Sigmoid colon (tissue), 7 donors: ENCODE results near the gene TRIM44. TPM values are rescaled to one million over a fixed set of nuclear protein-coding genes. Genes with fewer than 3 reads are reported as not detected.
"Not testable (repeated sequence)": the region's sequence is repeated elsewhere in the genome, so short reads cannot be mapped to it uniquely, and the experiment has no call there.

ENCODE experiments used
- DNase-seq: peaks from one replicate; pipeline ENCODE4 v3.0.0-alpha.2; 2019
- H3K27ac ChIP-seq, 4 donors: fragments of 200-600 bp; sonication (generic); one replicate each; pipeline ENCODE4 v1.5.1; 2016 to 2019; ENCODE audit warnings: mild to moderate bottlenecking in 1 of 4
- H3K27me3 ChIP-seq, 3 donors: fragments of 200-600 bp; sonication (generic); one replicate each; pipeline ENCODE4 v1.5.1; 2019; ENCODE audit warnings: mild to moderate bottlenecking in 1 of 3
- H3K36me3 ChIP-seq, 4 donors: fragments of 200-600 bp; sonication (generic); one replicate each; pipeline ENCODE4 v1.5.1; 2016 to 2019
- H3K4me1 ChIP-seq, 4 donors: fragments of 200-600 bp; sonication (generic); one replicate each; pipeline ENCODE4 v1.5.1; 2017 to 2019
- H3K4me3 ChIP-seq, 4 donors: fragments of 200-600 bp; sonication (generic); one replicate each; pipeline ENCODE4 v1.5.1; 2017 to 2019; ENCODE audit warnings: mild to moderate bottlenecking in 2 of 4, moderate library complexity in 1 of 4
- H3K9me3 ChIP-seq, 4 donors: fragments of 200-600 bp in 3 of 4; sonication (generic) in 3 of 4; one replicate each; pipeline versions ENCODE4 v1.5.1 to v1.6.1; 2013 to 2019
- EP300 ChIP-seq, 4 donors: sonication (generic); formaldehyde crosslinking; IDR thresholded peaks; one replicate each; pipeline ENCODE4 v1.6.1; 2017; ENCODE audit warnings: antibody characterized with exemption in 4 of 4
- POLR2A ChIP-seq, 2 donors: fragments of 450-650 bp; IDR thresholded peaks; one replicate each; pipeline ENCODE4 v1.6.1; 2016; ENCODE audit warnings: antibody characterized with exemption in 2 of 2, mild to moderate bottlenecking in 2 of 2, moderate library complexity in 2 of 2
- POLR2AphosphoS5 ChIP-seq, 4 donors: sonication (generic); formaldehyde crosslinking; IDR thresholded peaks; one replicate each; pipeline ENCODE4 v1.6.1; 2017; ENCODE audit warnings: antibody characterized with exemption in 4 of 4
- WGBS, 2 donors: extraction: QIAGEN DNeasy Blood & Tissue Kit; methylation state at CpG; one replicate each; pipeline ENCODE4 v1.1.7; 2013; 5-methylcytosine and 5-hydroxymethylcytosine counted together
- intact Hi-C: fragments of 100-400 bp; cut with DNase I; formaldehyde crosslinking; loops from one replicate; pipeline ENCODE4 v1.15.1; 2023
- polyA plus RNA-seq, 3 donors: library from polyadenylated mRNA; stranded (reverse); fragments of 200-250 nt; gene quantifications; one replicate each; pipeline ENCODE4 v1.2.3, GENCODE V29; 2013
- total RNA-seq, 4 donors: library from RNA; depleted of rRNA; stranded (reverse); fragments of >200 nt; gene quantifications; one replicate each; pipeline ENCODE4 v1.1.0, GENCODE V29; 2016
- TF ChIP-seq, protein P1 (sequence below), 4 experiments: fragments of 450-650 bp in 3 of 4; fragments of 200-600 bp in 1 of 4; IDR thresholded peaks; one replicate each; pipeline ENCODE4 v1.5.1; 2016 to 2019; ENCODE audit warnings: antibody characterized with exemption in 4 of 4, mild to moderate bottlenecking in 3 of 4, moderate library complexity in 2 of 4
- donor health status: healthy with polysubstance abuse.
- donor health status: Bipolar disorder and iron deficiency.
- donor health status: healthy.

The TRIM44 gene
- total and polyA plus RNA-seq, 7 donors = 8.4 to 97.2 (median 23.0) TPM

DNA sequence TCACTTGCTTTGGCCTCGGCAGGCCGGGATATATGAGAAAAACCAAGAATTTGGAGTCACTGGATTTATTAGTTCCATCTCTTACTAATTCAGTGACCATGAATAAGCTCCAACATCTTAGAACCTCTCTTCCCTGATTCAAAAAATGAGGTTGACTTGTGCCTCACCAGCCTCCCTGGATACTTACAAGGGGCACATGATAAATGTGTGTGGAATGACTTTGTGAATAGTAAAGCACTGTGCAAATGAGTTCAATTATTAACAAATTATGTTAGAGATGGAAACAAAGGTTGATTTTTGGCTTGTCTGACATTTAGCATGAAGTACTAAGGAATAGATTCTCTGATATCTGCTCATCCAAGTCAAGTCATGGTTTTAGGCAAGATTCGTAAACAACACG lies 104.1 kb downstream of the TRIM44 start:
- H3K27ac ChIP-seq = no peak overlapping the region
- H3K27me3 ChIP-seq = no peaks in the 10 kb centered on the region
- no peaks in the 10 kb centered on the region for H3K36me3 ChIP-seq
- no peaks in the 10 kb centered on the region for H3K9me3 ChIP-seq
- 94 to 95% methylated on average over 4 of the region's 4 CpGs for WGBS, 2 donors
- intact Hi-C loops = no loop called here
- TF ChIP-seq POLR2AphosphoS5 (IDR thresholded peaks at IDR 0.05) = no peak
- no peak for DNase-seq
- peaks cover 0 to 25% (median 2%) of the 10 kb centered on the region in 4 donors for H3K4me1 ChIP-seq
- H3K4me3 ChIP-seq = no peak overlapping the region

GRCh38 chr11:35770425-35770824 lies 107.8 kb downstream of the TRIM44 start:
- H3K27ac ChIP-seq, H3K4me1 ChIP-seq, intact Hi-C loops, H3K27me3 ChIP-seq, DNase-seq, H3K36me3 ChIP-seq, H3K9me3 ChIP-seq, H3K4me3 ChIP-seq: not testable (repeated sequence)
- WGBS, 2 donors = 86 to 94% methylated on average over 1 of the region's 1 CpG

DNA sequence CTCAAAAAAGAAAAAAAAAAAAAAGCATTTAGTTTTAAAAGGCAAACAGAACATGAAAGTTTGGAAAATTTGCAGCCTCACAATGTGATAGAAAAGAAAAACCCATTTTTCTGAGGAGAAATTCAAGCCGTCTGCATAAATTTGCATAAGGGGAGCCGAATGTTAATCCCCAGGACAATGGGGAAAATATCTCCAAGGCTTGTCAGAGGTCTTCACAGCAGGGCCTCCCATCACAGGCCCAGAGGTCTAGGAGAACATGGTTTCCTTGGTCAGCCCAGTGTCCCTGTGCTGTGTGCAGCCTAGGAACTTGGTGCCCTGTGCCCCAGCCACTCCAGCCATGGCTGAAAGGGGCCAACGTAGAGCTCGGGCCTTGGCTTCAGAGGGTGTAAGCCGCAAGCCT lies 109.1 kb downstream of the TRIM44 start:
- 95 to 97% methylated on average over 5 of the region's 5 CpGs for WGBS, 2 donors
- H3K4me1 ChIP-seq = no peaks in the 10 kb centered on the region
- no peak for DNase-seq
- H3K36me3 ChIP-seq = no peaks in the 10 kb centered on the region
- no peaks in the 10 kb centered on the region for H3K9me3 ChIP-seq
- TF ChIP-seq POLR2A (IDR thresholded peaks at IDR 0.05) (no peak), POLR2AphosphoS5 (IDR thresholded peaks at IDR 0.05) (no peak), EP300 (IDR thresholded peaks at IDR 0.05) (no peak)
- TF ChIP-seq, protein P1, sequence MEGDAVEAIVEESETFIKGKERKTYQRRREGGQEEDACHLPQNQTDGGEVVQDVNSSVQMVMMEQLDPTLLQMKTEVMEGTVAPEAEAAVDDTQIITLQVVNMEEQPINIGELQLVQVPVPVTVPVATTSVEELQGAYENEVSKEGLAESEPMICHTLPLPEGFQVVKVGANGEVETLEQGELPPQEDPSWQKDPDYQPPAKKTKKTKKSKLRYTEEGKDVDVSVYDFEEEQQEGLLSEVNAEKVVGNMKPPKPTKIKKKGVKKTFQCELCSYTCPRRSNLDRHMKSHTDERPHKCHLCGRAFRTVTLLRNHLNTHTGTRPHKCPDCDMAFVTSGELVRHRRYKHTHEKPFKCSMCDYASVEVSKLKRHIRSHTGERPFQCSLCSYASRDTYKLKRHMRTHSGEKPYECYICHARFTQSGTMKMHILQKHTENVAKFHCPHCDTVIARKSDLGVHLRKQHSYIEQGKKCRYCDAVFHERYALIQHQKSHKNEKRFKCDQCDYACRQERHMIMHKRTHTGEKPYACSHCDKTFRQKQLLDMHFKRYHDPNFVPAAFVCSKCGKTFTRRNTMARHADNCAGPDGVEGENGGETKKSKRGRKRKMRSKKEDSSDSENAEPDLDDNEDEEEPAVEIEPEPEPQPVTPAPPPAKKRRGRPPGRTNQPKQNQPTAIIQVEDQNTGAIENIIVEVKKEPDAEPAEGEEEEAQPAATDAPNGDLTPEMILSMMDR (IDR thresholded peaks at IDR 0.05) = no peak
- intact Hi-C loops = no loop called here
- H3K4me3 ChIP-seq = no peak overlapping the region
- H3K27me3 ChIP-seq = no peaks in the 10 kb centered on the region
- no peak overlapping the region for H3K27ac ChIP-seq

DNA sequence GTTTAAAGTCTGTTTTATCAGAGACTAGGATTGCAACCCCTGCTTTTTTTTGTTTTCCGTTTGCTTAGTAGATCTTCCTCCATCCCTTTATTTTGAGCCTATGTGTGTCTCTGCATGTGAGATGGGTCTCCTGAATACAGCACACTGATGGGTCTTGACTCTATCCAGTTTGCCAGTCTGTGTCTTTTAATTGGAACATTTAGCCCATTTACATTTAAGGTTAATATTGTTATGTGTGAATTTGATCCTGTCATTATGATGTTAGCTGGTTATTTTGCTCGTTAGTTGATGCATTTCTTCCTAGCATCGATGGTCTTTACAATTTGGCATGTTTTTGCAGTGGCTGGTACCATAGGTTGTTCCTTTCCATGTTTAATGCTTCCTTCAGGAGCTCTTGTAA lies 114.7 kb downstream of the TRIM44 start:
- intact Hi-C loops, H3K9me3 ChIP-seq, H3K27me3 ChIP-seq, H3K4me3 ChIP-seq, DNase-seq, H3K27ac ChIP-seq, H3K36me3 ChIP-seq: not testable (repeated sequence)
- 96 to 97% methylated on average over 3 of the region's 3 CpGs for WGBS, 2 donors
- peaks cover 0 to 16% (median 10%) of the 10 kb centered on the region in 4 donors for H3K4me1 ChIP-seq

- H3K4me1 ChIP-seq = peaks cover 0 to 16% (median 10%) of the 10 kb centered on the region in 4 donors
- H3K27ac ChIP-seq, H3K9me3 ChIP-seq, H3K4me3 ChIP-seq, DNase-seq, H3K27me3 ChIP-seq, H3K36me3 ChIP-seq, intact Hi-C loops: not testable (repeated sequence)
- WGBS, 2 donors = 95 to 98% methylated on average over 8 of the region's 8 CpGs
These were observed 116.4 kb downstream of the TRIM44 start for GRCh38 chr11:35778943-35779342.

DNA sequence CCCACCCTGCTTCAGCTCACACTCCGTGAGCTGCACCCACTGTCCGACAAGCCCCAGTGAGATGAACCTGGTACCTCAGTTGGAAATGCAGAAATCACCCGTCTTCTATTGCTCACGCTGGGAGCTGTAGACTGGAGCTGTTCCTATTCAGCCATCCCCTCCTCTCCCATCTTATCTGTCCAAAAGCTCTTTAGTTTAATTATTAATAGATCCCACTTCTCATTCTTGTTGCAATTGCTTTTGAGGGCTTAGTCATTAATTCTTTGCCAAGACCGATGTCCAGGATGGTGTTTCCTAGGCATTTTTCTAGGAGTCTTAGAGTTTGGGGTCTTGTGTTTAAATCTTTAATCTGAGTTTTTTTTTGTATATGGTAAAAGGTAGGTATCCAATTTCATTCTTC lies 116.8 kb downstream of the TRIM44 start:
- intact Hi-C loops = no loop called here
- no peak overlapping the region for H3K4me3 ChIP-seq
- DNase-seq = no peak
- H3K4me1 ChIP-seq = peaks cover 0 to 16% (median 10%) of the 10 kb centered on the region in 4 donors
- no peak overlapping the region for H3K27ac ChIP-seq
- H3K36me3 ChIP-seq = no peaks in the 10 kb centered on the region
- H3K9me3 ChIP-seq = no peaks in the 10 kb centered on the region
- H3K27me3 ChIP-seq = no peaks in the 10 kb centered on the region
- no peak for TF ChIP-seq POLR2A (IDR thresholded peaks at IDR 0.05)
- TF ChIP-seq, protein P1 (IDR thresholded peaks at IDR 0.05) = no peak
- WGBS, 2 donors = 97 to 98% methylated on average over 5 of the region's 5 CpGs

DNA sequence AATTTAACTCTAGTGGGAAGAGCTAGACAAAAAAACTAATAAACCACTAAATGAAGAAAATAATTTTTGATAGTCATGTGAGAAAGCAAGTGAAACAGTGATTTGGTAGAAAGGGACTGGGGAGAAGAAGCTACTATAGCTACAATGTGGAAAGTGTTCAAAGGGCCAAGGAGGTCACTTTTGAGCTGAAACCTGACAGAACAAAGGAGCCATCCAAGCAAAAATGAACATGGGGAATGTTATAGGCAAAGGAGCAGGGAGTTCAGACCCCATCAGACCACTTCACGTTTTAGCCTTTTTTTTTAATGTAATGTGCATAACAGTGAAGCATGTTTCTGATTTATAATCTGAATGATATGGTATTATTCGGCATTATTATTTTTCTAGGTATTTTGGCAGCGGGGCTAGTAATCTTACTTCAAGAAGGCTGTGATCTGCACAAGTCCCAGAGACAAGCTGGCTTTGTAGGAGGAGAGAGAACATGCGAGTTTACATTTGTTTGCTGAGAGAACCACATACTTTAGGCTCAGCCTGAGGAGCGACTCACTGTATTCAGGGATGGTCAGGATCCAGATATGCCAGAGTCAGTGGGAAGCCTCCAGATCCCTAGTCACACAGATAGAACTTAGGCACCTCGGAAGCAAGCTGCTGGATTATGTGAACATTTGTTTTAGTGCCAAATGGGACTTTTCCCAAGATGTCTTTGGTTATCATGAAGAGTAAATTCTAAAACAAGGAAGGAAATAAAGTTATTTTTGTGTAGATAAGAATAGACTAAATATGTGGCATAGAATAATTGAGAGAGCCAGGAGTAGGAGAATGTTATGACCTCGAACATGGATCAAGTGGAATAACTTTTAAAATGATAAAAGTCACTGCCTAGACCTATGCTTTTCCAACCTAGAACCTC lies 118.6 kb downstream of the TRIM44 start:
- DNase-seq = no peak
- Histone ChIP-seq H3K27me3 (no peaks in the 10 kb centered on the region), H3K36me3 (no peaks in the 10 kb centered on the region), H3K27ac (no peak overlapping the region), H3K4me3 (no peak overlapping the region), H3K4me1 (peaks cover 0 to 16% (median 10%) of the 10 kb centered on the region in 4 donors), H3K9me3 (no peaks in the 10 kb centered on the region)
- WGBS, 2 donors = 82% methylated on average over 7 of the region's 7 CpGs
- TF ChIP-seq POLR2AphosphoS5 (IDR thresholded peaks at IDR 0.05) = no peak
- TF ChIP-seq, protein P1 (IDR thresholded peaks at IDR 0.05) = no peak
- no peak for TF ChIP-seq EP300 (IDR thresholded peaks at IDR 0.05)
- no peak for TF ChIP-seq POLR2A (IDR thresholded peaks at IDR 0.05)
- intact Hi-C loops = no loop called here
